ENCODE data around the gene DMBX1. TPM values are rescaled to one million over a fixed set of nuclear protein-coding genes. Genes with fewer than 3 reads are reported as not detected.

The DMBX1 gene
- total and polyA plus RNA-seq, 9 of the 15 experiments (the other 6 are each of a cell fraction or from before 2014, with no cell fraction given), result 0.25 to 4.3 (median 1.0) TPM

DNA sequence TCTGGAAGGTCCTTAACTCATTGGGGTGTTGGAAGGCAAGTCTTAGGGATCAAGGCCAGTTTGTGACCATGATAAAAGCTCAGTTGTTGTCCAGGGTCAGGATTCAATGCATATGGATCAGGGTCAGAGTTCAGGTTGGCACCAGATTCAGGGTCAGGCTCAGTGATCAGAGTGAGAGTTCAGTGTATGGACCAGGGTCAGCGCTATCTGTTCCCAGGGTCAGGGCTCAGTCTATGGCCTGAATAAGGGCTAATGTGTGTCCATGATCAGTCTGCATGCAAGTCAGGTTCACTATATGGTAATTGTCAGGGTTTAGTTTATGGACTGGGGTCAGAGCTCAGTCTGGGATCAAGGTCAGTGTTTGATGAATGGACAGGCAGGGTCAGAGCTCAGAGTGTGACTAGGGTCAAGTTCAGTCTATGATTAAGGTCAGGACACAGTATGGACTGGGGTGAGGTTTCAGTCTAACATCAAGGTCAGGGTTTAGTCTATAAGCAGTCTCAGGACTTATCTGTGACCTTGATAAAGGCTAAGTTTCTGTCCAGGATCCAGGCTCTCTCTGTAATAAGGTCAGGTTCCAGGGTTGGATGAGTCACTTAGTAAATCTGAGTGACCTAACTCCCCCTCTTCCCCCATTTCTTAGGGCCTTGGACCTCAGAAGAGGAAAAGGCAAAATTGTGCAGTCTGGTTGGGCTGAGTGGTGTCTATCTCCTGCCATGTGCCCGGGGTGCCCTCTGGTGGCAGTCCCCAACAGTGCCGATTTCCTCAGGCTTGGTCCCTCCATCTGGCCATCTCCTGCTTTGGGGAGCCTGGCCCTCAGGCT, 38.0 kb downstream of the DMBX1 start (continued):
- TF ChIP-seq SOX6 (IDR thresholded peaks at IDR 0.05), result 0 out of 2 replicates have a peak, but pooled peaks have one; percentile 49
- TF ChIP-seq MITF (IDR thresholded peaks at IDR 0.05), result no peak
- TF ChIP-seq, protein P1, sequence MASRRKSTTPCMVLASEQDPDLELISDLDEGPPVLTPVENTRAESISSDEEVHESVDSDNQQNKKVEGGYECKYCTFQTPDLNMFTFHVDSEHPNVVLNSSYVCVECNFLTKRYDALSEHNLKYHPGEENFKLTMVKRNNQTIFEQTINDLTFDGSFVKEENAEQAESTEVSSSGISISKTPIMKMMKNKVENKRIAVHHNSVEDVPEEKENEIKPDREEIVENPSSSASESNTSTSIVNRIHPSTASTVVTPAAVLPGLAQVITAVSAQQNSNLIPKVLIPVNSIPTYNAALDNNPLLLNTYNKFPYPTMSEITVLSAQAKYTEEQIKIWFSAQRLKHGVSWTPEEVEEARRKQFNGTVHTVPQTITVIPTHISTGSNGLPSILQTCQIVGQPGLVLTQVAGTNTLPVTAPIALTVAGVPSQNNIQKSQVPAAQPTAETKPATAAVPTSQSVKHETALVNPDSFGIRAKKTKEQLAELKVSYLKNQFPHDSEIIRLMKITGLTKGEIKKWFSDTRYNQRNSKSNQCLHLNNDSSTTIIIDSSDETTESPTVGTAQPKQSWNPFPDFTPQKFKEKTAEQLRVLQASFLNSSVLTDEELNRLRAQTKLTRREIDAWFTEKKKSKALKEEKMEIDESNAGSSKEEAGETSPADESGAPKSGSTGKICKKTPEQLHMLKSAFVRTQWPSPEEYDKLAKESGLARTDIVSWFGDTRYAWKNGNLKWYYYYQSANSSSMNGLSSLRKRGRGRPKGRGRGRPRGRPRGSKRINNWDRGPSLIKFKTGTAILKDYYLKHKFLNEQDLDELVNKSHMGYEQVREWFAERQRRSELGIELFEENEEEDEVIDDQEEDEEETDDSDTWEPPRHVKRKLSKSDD (conservative IDR thresholded peaks at IDR 0.05; ENCODE audit: low read length), result no peak
- TF ChIP-seq ID3 (CRISPR knock-in tag; IDR thresholded peaks at IDR 0.05), result no peak
- TF ChIP-seq ID3 (tag; IDR thresholded peaks at IDR 0.05), result peak; percentile 67; the same call in 1 of the 2 replicates
- TF ChIP-seq MEF2D (tag; conservative IDR thresholded peaks at IDR 0.05; ENCODE audit: low read depth), result no peak
- TF ChIP-seq MEIS2 (IDR thresholded peaks at IDR 0.05; ENCODE audit: partially characterized antibody), result no peak
- TF ChIP-seq STAT5B (CRISPR knock-in tag; IDR thresholded peaks at IDR 0.05), result no peak
- no peak for TF ChIP-seq ADNP (tag; IDR thresholded peaks at IDR 0.05)
- no peak for TF ChIP-seq CEBPB (tag; IDR thresholded peaks at IDR 0.05)
- TF ChIP-seq CTCF (IDR thresholded peaks at IDR 0.05 in 2 of 3, conservative IDR thresholded peaks at IDR 0.05 in 1 of 3; ENCODE audit: insufficient read depth in 2 of 3, low read depth in 1 of 3, low read length in 3 of 3), result peak; percentile 98 to 99 (median 99)
- TF ChIP-seq HNRNPH1 (optimal IDR thresholded peaks at IDR 0.05; ENCODE audit: low read depth, low read length), result no peak
- TF ChIP-seq TCF7L2 (IDR thresholded peaks at IDR 0.05; ENCODE audit: low read depth, low read length), result no peak
- no peak for TF ChIP-seq U2AF1 (optimal IDR thresholded peaks at IDR 0.05; ENCODE audit: low read depth, low read length)
- no peak for TF ChIP-seq TAF15 (IDR thresholded peaks at IDR 0.05; ENCODE audit: low read depth, low read length)
- no peak for TF ChIP-seq CCNT2 (IDR thresholded peaks at IDR 0.05; ENCODE audit: borderline replicate concordance, extremely low read depth, insufficient read length, low read depth, low read length)
- TF ChIP-seq, protein P2, sequence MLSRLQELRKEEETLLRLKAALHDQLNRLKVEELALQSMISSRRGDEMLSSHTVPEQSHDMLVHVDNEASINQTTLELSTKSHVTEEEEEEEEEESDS (CRISPR knock-in tag; IDR thresholded peaks at IDR 0.05), result no peak
- TF ChIP-seq CBFA2T3 (IDR thresholded peaks at IDR 0.05), result peak; percentile 62
- TF ChIP-seq MECOM (CRISPR knock-in tag; IDR thresholded peaks at IDR 0.05), result no peak
- TF ChIP-seq SMAD4 (CRISPR knock-in tag; conservative IDR thresholded peaks at IDR 0.05), result 0 out of 2 replicates have a peak, but pooled peaks have one; percentile 49
- TF ChIP-seq RBM25 (IDR thresholded peaks at IDR 0.05; ENCODE audit: low read depth, low read length, severe bottlenecking), result no peak
- TF ChIP-seq ZNF143 (CRISPR knock-in tag; IDR thresholded peaks at IDR 0.05), result peak; percentile 11; the same call in 1 of the 2 replicates
